ENCODE measurements around the gene FLNB. TPM values are rescaled to one million over a fixed set of nuclear protein-coding genes. Genes with fewer than 3 reads are reported as not detected.

The FLNB gene
- total RNA-seq, 1 experiment from 2014 or later: 83.4 TPM

DNA sequence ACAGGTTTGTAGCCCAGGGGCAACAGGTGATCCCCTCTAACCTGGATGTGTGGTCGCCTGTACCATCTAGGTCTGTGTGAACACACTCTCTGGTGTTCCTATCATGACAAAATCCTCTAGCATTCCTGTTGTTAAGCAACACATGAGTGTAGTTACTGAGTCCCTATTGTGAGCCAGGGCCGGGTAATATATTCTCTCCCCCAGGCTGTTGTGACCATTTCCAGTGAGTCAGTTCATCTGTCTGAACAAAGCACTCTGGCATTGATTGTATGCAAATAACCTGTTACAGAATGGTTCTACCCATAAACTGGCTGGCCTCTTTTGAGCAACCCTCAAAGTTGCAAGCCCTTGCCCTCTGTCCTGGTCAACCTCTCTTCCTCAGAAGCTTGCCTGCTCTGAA is 2.6 kb upstream of the FLNB start:
- no peak overlapping the region for H2BK120ac ChIP-seq (ENCODE audit: low read depth, low read length, poor library complexity, severe bottlenecking)
- no peak overlapping the region for H2AK5ac ChIP-seq (ENCODE audit: insufficient read length, low read length)
- H3K4me1 ChIP-seq (ENCODE audit: insufficient read depth, low read length): peaks cover 8% of the 10 kb centered on the region; the same call in 1 of the 2 replicates
- H3K18ac ChIP-seq (ENCODE audit: insufficient read length, low read depth, low read length): no peak overlapping the region
- H3K79me2 ChIP-seq (ENCODE audit: insufficient read depth, low read length): peaks cover 17% of the 10 kb centered on the region; the same call in 1 of the 2 replicates
- Mint-ChIP-seq H3K9me3 (no peaks in the 10 kb centered on the region; a peak in 2 of 5 replicates), H3K4me3 (no peak overlapping the region), H3K27me3 (ENCODE audit: low read depth) (no peaks in the 10 kb centered on the region), H3K36me3 (ENCODE audit: insufficient read depth in 1 of 3, low read depth in 3 of 3) (no peaks in the 10 kb centered on the region), H3K27ac (peak overlapping the region in 1 of 3 experiments; percentile 85; a peak in 1 of 7 replicates), H3K4me1 (peaks cover 14 to 18% of the 10 kb centered on the region in 2 experiments)
- no peak overlapping the region for H3K27ac ChIP-seq (ENCODE audit: insufficient read length, low read depth, low read length)
- no peak overlapping the region for H2BK15ac ChIP-seq (ENCODE audit: low read depth, low read length)
- H4K8ac ChIP-seq (replicated peaks; ENCODE audit: insufficient read length, low read depth, low read length): no peak overlapping the region
- no peaks in the 10 kb centered on the region for H4K20me1 ChIP-seq (ENCODE audit: control insufficient read depth, insufficient read depth, insufficient read length)
- no peak overlapping the region for H2BK12ac ChIP-seq (ENCODE audit: insufficient read length, low read depth, low read length)
- H3K23ac ChIP-seq (ENCODE audit: insufficient read length, low read depth, low read length): no peak overlapping the region
- no peak for DNase-seq
- H2BK20ac ChIP-seq (ENCODE audit: low read depth, low read length, poor library complexity, severe bottlenecking): no peak overlapping the region
- H3K79me1 ChIP-seq (ENCODE audit: insufficient read depth, low read depth, low read length, poor library complexity, severe bottlenecking): no peaks in the 10 kb centered on the region
- no peak overlapping the region for H3K4me2 ChIP-seq (ENCODE audit: insufficient read depth, insufficient read length, low read length)
- H3K9me3 ChIP-seq (ENCODE audit: control insufficient read depth, low read depth, low read length): no peaks in the 10 kb centered on the region
- TF ChIP-seq, protein P1, sequence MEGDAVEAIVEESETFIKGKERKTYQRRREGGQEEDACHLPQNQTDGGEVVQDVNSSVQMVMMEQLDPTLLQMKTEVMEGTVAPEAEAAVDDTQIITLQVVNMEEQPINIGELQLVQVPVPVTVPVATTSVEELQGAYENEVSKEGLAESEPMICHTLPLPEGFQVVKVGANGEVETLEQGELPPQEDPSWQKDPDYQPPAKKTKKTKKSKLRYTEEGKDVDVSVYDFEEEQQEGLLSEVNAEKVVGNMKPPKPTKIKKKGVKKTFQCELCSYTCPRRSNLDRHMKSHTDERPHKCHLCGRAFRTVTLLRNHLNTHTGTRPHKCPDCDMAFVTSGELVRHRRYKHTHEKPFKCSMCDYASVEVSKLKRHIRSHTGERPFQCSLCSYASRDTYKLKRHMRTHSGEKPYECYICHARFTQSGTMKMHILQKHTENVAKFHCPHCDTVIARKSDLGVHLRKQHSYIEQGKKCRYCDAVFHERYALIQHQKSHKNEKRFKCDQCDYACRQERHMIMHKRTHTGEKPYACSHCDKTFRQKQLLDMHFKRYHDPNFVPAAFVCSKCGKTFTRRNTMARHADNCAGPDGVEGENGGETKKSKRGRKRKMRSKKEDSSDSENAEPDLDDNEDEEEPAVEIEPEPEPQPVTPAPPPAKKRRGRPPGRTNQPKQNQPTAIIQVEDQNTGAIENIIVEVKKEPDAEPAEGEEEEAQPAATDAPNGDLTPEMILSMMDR (conservative IDR thresholded peaks at IDR 0.05): no peak
- H4K5ac ChIP-seq (ENCODE audit: insufficient read length, low read depth, low read length): no peak overlapping the region
- no peak overlapping the region for H3K4ac ChIP-seq (ENCODE audit: low read depth, low read length)
- H3T11ph ChIP-seq (ENCODE audit: low read length): no peak overlapping the region
- no peak overlapping the region for H4K91ac ChIP-seq (ENCODE audit: insufficient read length, low read depth, low read length)
- no peak overlapping the region for H3K9ac ChIP-seq (ENCODE audit: extremely low read depth, insufficient read length, low read length)
- WGBS (ENCODE audit: extremely low coverage, insufficient read length, low lambda C conversion rate): no CpG with 5 or more reads among the region's 2 CpGs
- no peak overlapping the region for H3K14ac ChIP-seq (ENCODE audit: insufficient read depth, low read length)
- H3K27me3 ChIP-seq (ENCODE audit: insufficient read depth, low read length): no peaks in the 10 kb centered on the region
- H2BK5ac ChIP-seq (ENCODE audit: insufficient read length, low read length): no peak overlapping the region
- H3K23me2 ChIP-seq (ENCODE audit: insufficient read length, low read depth, low read length, poor library complexity, severe bottlenecking): peaks cover 13% of the 10 kb centered on the region
- no peak overlapping the region for H2AFZ ChIP-seq (ENCODE audit: low read length)
- H3K56ac ChIP-seq (ENCODE audit: insufficient read length, low read depth, low read length): no peak overlapping the region

Measured in H9 (cell line).